22Rv1 (cell line): ENCODE measurements around the gene AUP1.

ENCODE experiments used
- CTCF ChIP-seq: fragments of 450-650 bp; IDR thresholded peaks from 2 replicates; pipeline ENCODE4 v1.5.1; 2017; ENCODE audit warnings: mild to moderate bottlenecking
- ZFX ChIP-seq: fragments of 450-650 bp; IDR thresholded peaks from 2 replicates; pipeline ENCODE4 v1.6.1; 2017; ENCODE audit warnings: antibody characterized with exemption, borderline replicate concordance

GRCh38 chr2:74505448-74506246 is 23.9 kb downstream of the AUP1 start:
- TF ChIP-seq CTCF: no peak
- no peak for TF ChIP-seq ZFX
